A673 (cell line): ENCODE measurements around the gene APH1A. TPM values are rescaled to one million over a fixed set of nuclear protein-coding genes. Genes with fewer than 3 reads are reported as not detected.

ENCODE experiments used
- BruUV-seq: library from RNA; stranded (reverse); fragments of 400-500 nt; replicated peaks from 2 replicates; lab custom pipeline; 2021; lab: Mats Ljungman, UMichigan
- CTCF ChIA-PET: fragments of 300-600 bp; sonication (Branson Sonifier 250); formaldehyde crosslinking; loops from one replicate; lab custom pipeline; 2022; ENCODE audit warnings: antibody characterized with exemption; lab: Charles Lee
- POLR2A ChIA-PET: fragments of 300-600 bp; sonication (Branson Sonifier 250); formaldehyde crosslinking; loops from one replicate; lab custom pipeline; 2022; ENCODE audit warnings: antibody characterized with exemption; ENCODE audit not compliant: low non-redundant PET; lab: Charles Lee
- DNase-seq: peaks from one replicate; pipeline ENCODE4 v3.0.0-alpha.2; 2015; ENCODE audit warnings: low spot score
- H3K27ac ChIP-seq: fragments of 200-600 bp; sonication (generic); 2 replicates; pipeline ENCODE4 v1.5.1; 2016; ENCODE audit warnings: mixed run types, low read depth, mild to moderate bottlenecking, mixed read lengths, antibody characterized with exemption, low read length; ENCODE audit not compliant: poor library complexity, severe bottlenecking
- H3K27me3 ChIP-seq: fragments of 200-600 bp; sonication (generic); replicated peaks from 2 replicates; pipeline ENCODE4 v1.6.1; 2017; ENCODE audit warnings: mixed run types, low read depth, mild to moderate bottlenecking, mixed read lengths, antibody characterized with exemption, low read length; ENCODE audit not compliant: insufficient read depth, poor library complexity
- H3K36me3 ChIP-seq: fragments of 200-600 bp; sonication (generic); 2 replicates; pipeline ENCODE4 v1.6.1; 2016; ENCODE audit warnings: mixed run types, mild to moderate bottlenecking, mixed read lengths, antibody characterized with exemption, low read length; ENCODE audit not compliant: insufficient read depth, poor library complexity, severe bottlenecking
- H3K4me1 ChIP-seq: fragments of 200-600 bp; sonication (generic); 2 replicates; pipeline ENCODE4 v1.6.1; 2017; ENCODE audit warnings: mixed run types, mild to moderate bottlenecking, mixed read lengths, antibody characterized with exemption, low read length; ENCODE audit not compliant: insufficient read depth, poor library complexity, severe bottlenecking
- H3K4me3 ChIP-seq: fragments of 200-600 bp; sonication (generic); 2 replicates; pipeline ENCODE4 v1.5.1; 2016; ENCODE audit warnings: low read depth, mixed run types, mild to moderate bottlenecking, mixed read lengths, low read length; ENCODE audit not compliant: poor library complexity, severe bottlenecking
- H3K9me3 ChIP-seq: fragments of 200-600 bp; sonication (generic); 2 replicates; pipeline ENCODE4 v1.6.1; 2016; ENCODE audit warnings: mixed run types, low read depth, mild to moderate bottlenecking, mixed read lengths, antibody characterized with exemption, low read length; ENCODE audit not compliant: poor library complexity, severe bottlenecking
- CTCF ChIP-seq: fragments of 300-800, 200-600 bp; sonication (generic); conservative IDR thresholded peaks from 2 replicates; pipeline ENCODE4 v1.5.1; 2017; ENCODE audit warnings: low read depth, mild to moderate bottlenecking, antibody characterized with exemption, low read length, moderate library complexity, mixed read lengths
- EZH2 ChIP-seq: fragments of 200-600 bp; sonication (generic); IDR thresholded peaks from 2 replicates; pipeline ENCODE4 v1.6.1; 2017; ENCODE audit warnings: borderline replicate concordance, low read depth, mild to moderate bottlenecking, mixed read lengths, antibody characterized with exemption, low read length; ENCODE audit not compliant: poor library complexity, severe bottlenecking
- intact Hi-C: fragments of 100-400 bp; cut with micrococcal nuclease; formaldehyde crosslinking; loops from one replicate; pipeline ENCODE4 v1.10.0; 2022; ENCODE audit not compliant: unreplicated experiment
- total RNA-seq: library from RNA; stranded (reverse); gene quantifications from 2 replicates; pipeline ENCODE4 v1.2.3, GENCODE V29; 2021

The APH1A gene
- total RNA-seq, 1 experiment from 2014 or later = 136 TPM

GRCh38 chr1:150268340-150268704 is 494 bp downstream of the APH1A start:
- TF ChIP-seq CTCF (no peak), EZH2 (no peak)
- CTCF ChIA-PET = interaction anchor here (1.0 kb wide), 1 partner anchor 12 kb away, joined by 7 read pairs; no protein-coding TSS in a partner anchor
- TSS peak; percentile 46 for BruUV-seq
- H3K4me3 ChIP-seq = peak overlapping the region; percentile 96
- no peak for DNase-seq
- POLR2A ChIA-PET = no interaction called here
- H3K9me3 ChIP-seq = no peaks in the 10 kb centered on the region
- H3K27ac ChIP-seq = peak overlapping the region; percentile 91
- H3K4me1 ChIP-seq = peaks cover 26% of the 10 kb centered on the region
- intact Hi-C loops = no loop called here
- no peaks in the 10 kb centered on the region for H3K27me3 ChIP-seq
- peaks cover 24% of the 10 kb centered on the region for H3K36me3 ChIP-seq

DNA sequence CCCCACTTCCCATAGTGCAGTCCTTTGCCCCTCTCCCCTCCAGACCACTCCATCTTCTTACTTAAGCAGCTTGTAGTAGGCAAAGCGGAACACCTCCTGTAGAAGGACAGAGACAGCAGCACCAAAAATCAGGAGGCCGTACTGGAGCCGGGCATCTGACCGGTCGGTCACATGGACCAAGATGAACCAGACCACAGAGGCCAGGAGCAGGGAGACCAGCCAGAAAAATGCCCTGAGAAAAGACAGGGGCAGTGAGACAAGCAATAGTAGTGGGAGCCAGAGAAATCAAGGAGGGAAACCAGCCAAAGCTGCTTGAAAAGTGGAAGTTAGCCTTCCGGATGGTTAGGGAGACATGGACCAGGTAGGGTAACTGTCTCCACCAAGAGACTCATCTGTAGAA is 920 bp downstream of the APH1A start:
- intact Hi-C loops = no loop called here
- TF ChIP-seq EZH2 (no peak), CTCF (no peak)
- ChIA-PET CTCF (no interaction called here), POLR2A (no interaction called here)
- BruUV-seq = no TSS peak
- peak overlapping the region; percentile 96 for H3K4me3 ChIP-seq
- no peaks in the 10 kb centered on the region for H3K27me3 ChIP-seq
- peak overlapping the region; percentile 91 for H3K27ac ChIP-seq
- DNase-seq = no peak
- H3K36me3 ChIP-seq = peaks cover 24% of the 10 kb centered on the region
- peaks cover 22% of the 10 kb centered on the region for H3K4me1 ChIP-seq
- H3K9me3 ChIP-seq = no peaks in the 10 kb centered on the region

DNA sequence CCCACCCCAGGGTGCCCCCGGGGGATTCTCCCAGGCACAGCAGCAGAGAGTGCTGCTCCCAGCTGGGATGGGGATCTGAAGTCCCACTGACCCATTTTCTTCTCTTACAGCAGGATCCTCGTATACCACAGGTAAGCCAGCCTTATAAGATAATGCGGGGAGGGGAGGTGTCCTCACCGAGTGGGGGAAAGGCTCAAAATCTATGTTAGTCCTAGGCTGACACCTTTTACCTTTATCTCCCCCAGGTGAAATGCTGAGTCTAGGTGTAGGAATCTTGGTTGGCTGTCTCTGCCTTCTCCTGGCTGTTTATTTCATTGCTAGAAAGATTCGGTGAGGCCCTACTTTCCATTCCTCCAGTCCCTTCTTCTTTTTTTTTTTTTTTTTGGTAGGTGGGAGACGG is 5.3 kb downstream of the APH1A start:
- peaks cover 27% of the 10 kb centered on the region for H3K4me1 ChIP-seq
- no peak overlapping the region for H3K4me3 ChIP-seq
- no peak for TF ChIP-seq CTCF
- H3K36me3 ChIP-seq = peaks cover 24% of the 10 kb centered on the region
- no peak overlapping the region for H3K27ac ChIP-seq
- H3K27me3 ChIP-seq = no peaks in the 10 kb centered on the region
- no TSS peak for BruUV-seq
- ChIA-PET POLR2A (no interaction called here), CTCF (no interaction called here)
- no peak for DNase-seq
- H3K9me3 ChIP-seq = no peaks in the 10 kb centered on the region
- intact Hi-C loops = no loop called here
